HG02763 (cell line): ENCODE measurements around the gene GSK3A.

Source experiments
- ATAC-seq: cut with Tn5 transposase; IDR thresholded peaks from one replicate; pipeline ENCODE4 v1.9.1; 2021; ENCODE audit warnings: mild to moderate bottlenecking, moderate library complexity; ENCODE audit not compliant: unreplicated experiment

GSK3A gene

DNA sequence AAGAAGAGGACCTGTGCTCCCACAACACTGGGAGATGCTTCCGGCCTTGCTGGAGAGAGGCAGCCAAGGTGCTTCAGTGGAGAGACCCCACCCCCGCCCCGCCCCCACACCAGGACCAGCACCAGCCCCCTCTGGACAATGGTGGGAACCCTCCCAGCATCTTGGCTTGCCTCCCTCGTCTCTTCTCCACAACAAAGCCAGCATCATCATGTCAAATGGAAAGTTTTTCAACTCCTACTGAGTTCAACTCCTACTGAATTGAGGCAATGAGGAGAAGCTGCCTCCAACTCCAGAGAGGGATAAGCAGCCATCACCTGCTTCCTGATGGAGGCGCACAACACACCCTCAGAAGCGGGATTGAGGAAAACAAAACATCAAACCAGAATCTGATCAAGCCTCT lies 37.7 kb downstream of the GSK3A start:
- ATAC-seq, result no peak

- no peak for ATAC-seq
Observed at GRCh38 chr19:42203700-42204099, 38.7 kb downstream of the GSK3A start.

DNA sequence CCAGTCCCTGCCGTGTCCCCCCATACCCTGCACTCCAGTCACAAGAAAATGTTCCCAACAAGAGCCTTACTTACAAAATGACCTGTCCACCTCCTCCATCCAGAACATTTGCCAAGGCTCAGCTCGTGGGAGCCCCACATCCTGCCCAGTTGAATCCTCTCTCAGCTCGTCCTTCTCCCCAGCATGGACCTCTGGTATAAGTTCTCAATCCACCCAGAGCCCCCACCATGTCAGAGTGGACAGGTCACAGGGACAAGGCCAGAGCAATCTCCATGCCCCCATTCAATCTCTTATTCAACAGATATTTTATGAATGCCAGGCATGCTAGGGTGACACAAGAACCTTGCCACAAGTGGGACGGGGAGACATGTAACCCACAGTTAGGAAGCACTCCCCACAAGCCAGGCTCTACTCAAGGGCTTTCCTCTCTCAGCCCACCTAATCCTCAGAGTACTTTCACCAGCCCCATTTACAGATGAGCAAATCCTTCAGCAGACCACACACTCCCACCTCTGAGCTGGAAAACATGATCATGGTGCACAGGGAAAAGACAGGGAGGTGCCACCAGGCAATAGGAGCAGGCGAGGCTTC lies 40.0 kb downstream of the GSK3A start:
- no peak for ATAC-seq

GRCh38 chr19:42201489-42202289 lies 40.7 kb downstream of the GSK3A start:
- no peak for ATAC-seq

- no peak for ATAC-seq
Observed at GRCh38 chr19:42200116-42200715, 42.2 kb downstream of the GSK3A start.

GRCh38 chr19:42199440-42200115 lies 42.8 kb downstream of the GSK3A start:
- ATAC-seq, result peak; percentile 39

DNA sequence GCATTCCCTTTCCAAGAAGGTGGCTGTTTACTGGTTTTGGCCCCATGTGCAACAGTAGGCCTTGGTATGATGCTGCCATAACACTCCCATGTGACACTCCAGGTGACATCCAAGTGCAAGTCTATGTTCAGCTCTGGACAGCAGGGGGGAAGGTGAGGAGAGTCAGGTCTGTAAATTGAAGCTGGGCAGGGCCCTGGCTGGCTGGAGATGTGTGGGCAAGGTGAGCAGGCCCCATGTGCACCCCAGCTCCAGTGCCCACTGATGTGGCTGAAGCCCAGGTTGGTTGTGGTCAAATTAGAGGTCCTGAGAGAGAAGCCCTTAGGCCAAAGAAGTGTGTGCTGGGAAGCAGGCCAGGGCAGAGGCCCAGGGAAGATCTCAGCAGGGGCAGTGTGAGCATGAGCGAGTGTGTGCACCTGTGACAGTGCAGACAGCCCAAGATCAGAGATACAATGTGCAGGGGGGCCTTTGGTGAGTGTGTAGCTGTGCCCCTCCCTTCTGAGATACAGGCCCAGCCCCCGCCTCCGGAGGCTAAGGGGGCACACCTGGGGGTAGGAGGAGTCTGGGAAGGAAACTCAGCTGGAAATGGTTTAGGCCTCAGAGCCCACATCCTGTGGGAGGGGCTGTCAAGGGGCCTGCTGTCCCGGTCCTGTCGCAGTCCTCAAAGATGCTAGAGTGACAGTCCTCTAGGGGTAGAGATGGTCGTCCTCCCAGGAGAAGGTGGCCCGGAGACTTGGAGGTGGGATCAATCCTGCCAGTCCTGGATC lies 43.5 kb downstream of the GSK3A start:
- peak; percentile 40 for ATAC-seq

DNA sequence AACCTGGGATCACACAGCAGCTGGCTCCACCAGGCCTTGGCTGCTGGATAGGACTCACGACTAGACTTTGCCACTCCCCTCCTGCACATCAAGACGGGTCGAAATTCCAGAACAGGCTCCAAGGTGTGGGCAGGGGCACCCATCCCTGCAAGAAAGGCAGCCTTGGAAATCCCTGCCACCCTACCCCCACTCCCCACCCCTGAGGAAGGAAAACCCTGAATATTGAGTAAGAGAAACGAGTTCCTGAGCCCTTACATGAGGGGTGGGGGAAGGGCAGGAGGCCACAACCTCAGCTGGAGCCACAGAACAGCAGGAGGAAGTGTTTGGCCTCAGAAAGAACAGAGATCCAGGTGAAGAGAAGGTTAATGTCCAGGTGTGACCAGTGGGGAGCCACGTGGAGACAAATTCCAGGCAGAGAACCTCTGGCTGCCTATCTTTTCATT lies 45.0 kb downstream of the GSK3A start:
- no peak for ATAC-seq

DNA sequence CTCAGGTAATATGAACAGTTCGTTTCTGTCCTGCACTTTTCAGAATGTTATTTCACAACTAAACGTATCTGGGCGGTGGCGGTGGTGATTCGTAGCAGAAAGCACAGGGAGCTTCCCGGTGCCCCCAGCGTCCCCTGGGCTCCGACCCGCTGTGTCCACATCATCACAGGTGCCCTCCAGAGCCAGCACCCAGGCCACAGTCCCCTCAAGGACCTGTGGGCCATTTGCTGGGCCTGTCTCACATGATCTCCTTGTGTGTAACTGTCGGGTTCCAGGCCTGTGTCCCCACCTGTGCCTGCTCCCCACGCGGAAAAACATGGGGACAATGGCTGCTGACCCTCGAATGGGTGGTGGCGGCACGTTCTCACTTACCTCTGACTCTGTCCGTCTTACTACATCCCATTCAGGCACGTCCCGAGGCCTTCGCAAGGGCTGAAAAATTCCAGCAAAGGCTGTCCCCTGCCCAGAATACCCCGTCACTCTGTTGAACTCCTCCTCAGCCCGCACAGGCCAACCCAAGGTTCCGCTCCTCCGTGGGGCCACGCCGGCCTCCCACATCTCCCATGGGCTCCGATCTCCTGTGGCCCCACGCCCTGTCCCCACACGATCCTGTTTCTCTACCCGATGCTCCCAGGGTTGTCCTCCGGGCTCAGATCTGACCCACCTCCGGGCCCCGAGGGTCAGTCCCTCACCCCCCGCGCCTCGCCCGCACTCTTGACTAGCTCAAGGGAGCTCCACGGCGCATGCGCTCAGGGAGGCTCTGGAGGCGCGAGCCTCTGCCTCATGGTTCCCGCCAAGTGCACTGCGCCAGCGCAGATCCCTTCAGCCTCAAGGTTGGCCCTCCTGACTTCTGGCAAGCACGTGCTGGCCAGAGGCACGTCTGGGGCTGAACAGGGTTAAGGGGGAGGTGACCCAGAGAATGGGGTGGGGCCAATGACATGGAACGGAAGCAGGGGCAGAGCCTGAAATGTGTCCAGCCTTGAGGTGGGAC lies 46.1 kb downstream of the GSK3A start:
- no peak for ATAC-seq

GRCh38 chr19:42193706-42194105 lies 48.7 kb downstream of the GSK3A start:
- ATAC-seq, result no peak

DNA sequence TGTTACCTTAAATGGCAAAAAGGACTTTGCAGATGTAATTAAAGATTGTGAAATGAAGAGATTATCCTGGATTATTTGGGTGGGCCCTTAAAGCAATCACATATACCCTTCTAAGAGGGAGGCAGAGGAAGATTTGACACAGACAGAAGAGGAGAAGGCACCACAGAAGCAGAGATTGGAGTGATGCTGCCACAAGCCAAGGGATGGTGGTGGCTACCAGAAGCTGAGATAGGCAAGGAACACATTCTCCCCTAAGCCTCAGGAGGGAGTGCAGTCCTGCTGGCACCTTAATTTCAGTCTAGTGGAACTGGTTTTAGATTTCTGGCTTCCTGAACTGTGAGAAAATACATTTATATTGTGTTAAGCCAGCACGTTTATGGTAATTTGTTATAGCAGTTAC lies 49.1 kb downstream of the GSK3A start:
- no peak for ATAC-seq

DNA sequence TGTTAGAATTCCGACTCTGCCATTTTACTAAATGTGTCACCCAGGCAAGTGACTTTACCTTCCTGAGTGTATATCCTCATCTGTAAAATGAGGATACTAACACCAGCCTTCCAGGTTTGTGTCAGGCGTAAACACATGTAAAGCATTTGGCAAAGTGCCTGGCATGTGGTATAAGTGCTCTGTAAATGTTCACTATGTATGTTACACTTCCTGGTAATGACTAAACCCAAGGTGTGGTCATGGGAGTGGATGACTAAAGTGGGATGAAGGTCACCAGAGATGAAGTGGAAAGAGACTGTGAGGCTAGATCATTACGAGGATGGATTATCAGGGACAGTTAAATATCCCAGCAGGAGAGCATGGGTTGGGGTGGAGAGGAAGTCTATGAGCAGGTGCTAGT lies 50.5 kb downstream of the GSK3A start:
- no peak for ATAC-seq

GRCh38 chr19:42191330-42191729 lies 51.1 kb downstream of the GSK3A start:
- no peak for ATAC-seq

- ATAC-seq, result no peak
Observed at GRCh38 chr19:42189133-42189532, 53.3 kb downstream of the GSK3A start.

GRCh38 chr19:42188665-42189064 lies 53.7 kb downstream of the GSK3A start:
- no peak for ATAC-seq

DNA sequence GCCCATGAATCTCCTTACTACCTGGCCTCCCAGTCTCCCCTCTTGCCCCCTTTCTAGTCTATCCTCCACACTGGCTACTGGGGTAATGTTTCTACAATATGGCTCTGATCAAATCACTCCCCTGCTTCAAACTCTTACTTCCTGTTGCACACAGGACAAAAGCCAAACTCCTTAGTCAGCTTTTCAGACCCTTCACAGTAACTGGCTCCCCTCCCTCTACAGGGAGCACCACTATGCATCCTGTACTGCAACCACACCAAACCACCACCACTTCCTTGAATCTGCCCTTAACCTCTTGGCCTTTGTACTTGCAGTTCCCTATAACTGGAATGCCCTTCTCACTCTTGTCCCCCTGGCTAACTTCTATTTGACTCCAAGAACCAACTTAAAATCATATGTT lies 57.1 kb downstream of the GSK3A start:
- no peak for ATAC-seq

GRCh38 chr19:42184401-42184861 lies 58.0 kb downstream of the GSK3A start:
- ATAC-seq, result no peak
